AG10803 (cell line): Measurements from ENCODE around the gene ATG10.
A peak's percentile ranks its signal among the peaks of the same experiment; 100 is the strongest.

Experiments
- DNase-seq: peaks from one replicate; pipeline ENCODE4 v3.0.0; 2010; ENCODE audit warnings: low read depth
- H3K4me3 ChIP-seq: 2 replicates; pipeline ENCODE4 v1.5.1; 2011; ENCODE audit warnings: mild to moderate bottlenecking, low read length, control low read depth
- CTCF ChIP-seq: conservative IDR thresholded peaks from 2 replicates; pipeline ENCODE4 v1.5.1; 2011; ENCODE audit warnings: mild to moderate bottlenecking, low read length, control low read depth, inconsistent platforms

Gene ATG10

GRCh38 chr5:82162573-82162972, 190.8 kb downstream of the ATG10 start:
- DNase-seq = no peak
- no peak for TF ChIP-seq CTCF
- no peak overlapping the region for H3K4me3 ChIP-seq

- TF ChIP-seq CTCF = no peak
- DNase-seq = peak; percentile 49
- H3K4me3 ChIP-seq = no peak overlapping the region
Observed at GRCh38 chr5:82163452-82164175, 191.8 kb downstream of the ATG10 start.

GRCh38 chr5:82164176-82164976, 192.6 kb downstream of the ATG10 start:
- peak; percentile 49 for DNase-seq
- no peak overlapping the region for H3K4me3 ChIP-seq
- no peak for TF ChIP-seq CTCF

- no peak overlapping the region for H3K4me3 ChIP-seq
- DNase-seq = peak; percentile 5
- TF ChIP-seq CTCF = no peak
Observed at GRCh38 chr5:82164977-82165713, 193.3 kb downstream of the ATG10 start.

GRCh38 chr5:82165740-82166530, 194.1 kb downstream of the ATG10 start:
- no peak overlapping the region for H3K4me3 ChIP-seq
- peak; percentile 96 for DNase-seq
- TF ChIP-seq CTCF = peak; percentile 85

GRCh38 chr5:82167372-82167935, 195.6 kb downstream of the ATG10 start:
- H3K4me3 ChIP-seq = no peak overlapping the region
- DNase-seq = no peak
- no peak for TF ChIP-seq CTCF
